Measurements from ENCODE around the gene DNAH12.
"Not testable (repeated sequence)": the region's sequence is repeated elsewhere in the genome, so short reads cannot be mapped to it uniquely, and the experiment has no call there.

DNAH12 gene

GRCh38 chr3:57444469-57444868 lies 99.7 kb downstream of the DNAH12 start:
- H3K36me3 ChIP-seq (replicated peaks; ENCODE audit: low read depth, low read length): no peaks in the 10 kb centered on the region
- no peak overlapping the region for H3K9ac ChIP-seq (ENCODE audit: low read length)
- no peak overlapping the region for H3K27ac ChIP-seq (ENCODE audit: low read length)

DNA sequence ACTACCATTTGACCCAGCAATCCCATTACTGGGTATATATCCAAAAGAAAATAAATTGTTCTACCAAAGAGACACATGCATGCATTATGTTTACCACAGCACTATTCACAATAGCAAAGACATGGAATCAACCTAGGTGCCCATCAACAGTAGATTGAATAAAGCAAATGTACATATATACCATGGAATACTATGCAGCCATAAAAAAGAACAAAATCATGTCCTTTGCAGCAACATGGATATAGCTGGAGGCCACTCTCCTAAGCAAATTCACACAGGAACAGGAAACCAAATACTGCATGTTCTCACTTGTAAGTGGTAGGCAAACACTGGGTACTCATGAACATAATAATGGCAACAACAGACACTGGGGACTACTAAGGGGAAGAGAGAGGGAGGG lies 104.0 kb downstream of the DNAH12 start:
- H3K4me3 ChIP-seq (ENCODE audit: low read length); H3K27ac ChIP-seq (ENCODE audit: low read length); H4K20me1 ChIP-seq (ENCODE audit: insufficient read depth, low read length); H3K36me3 ChIP-seq (replicated peaks; ENCODE audit: low read depth, low read length); H3K4me1 ChIP-seq (ENCODE audit: low read length); H3K9me3 ChIP-seq (ENCODE audit: insufficient read depth, low read length); H3K79me2 ChIP-seq (ENCODE audit: low read length); H2AFZ ChIP-seq (ENCODE audit: low read depth, low read length); H3K9ac ChIP-seq (ENCODE audit: low read length); H3K4me2 ChIP-seq (ENCODE audit: low read length): not testable (repeated sequence)
- H3K27me3 ChIP-seq (ENCODE audit: low read depth, low read length): 0 out of 2 replicates have a peak, but pooled peaks cover 12% of the 10 kb centered on the region

More at GRCh38 chr3:57444469-57444868, 99.7 kb downstream of the DNAH12 start:
- Histone ChIP-seq H3K4me3 (ENCODE audit: low read length) (no peak overlapping the region), H3K9me3 (ENCODE audit: insufficient read depth, low read length) (no peaks in the 10 kb centered on the region), H3K4me2 (ENCODE audit: low read length) (no peak overlapping the region), H2AFZ (ENCODE audit: low read depth, low read length) (no peak overlapping the region), H3K79me2 (ENCODE audit: low read length) (no peaks in the 10 kb centered on the region), H3K4me1 (ENCODE audit: low read length) (no peaks in the 10 kb centered on the region), H4K20me1 (ENCODE audit: insufficient read depth, low read length) (no peaks in the 10 kb centered on the region), H3K27me3 (ENCODE audit: low read depth, low read length) (peaks cover 11% of the 10 kb centered on the region; the same call in 1 of the 2 replicates)
- TF ChIP-seq CTCF (IDR thresholded peaks at IDR 0.05; ENCODE audit: low read depth, low read length) (no peak), EZH2phosphoT487 (IDR thresholded peaks at IDR 0.05; ENCODE audit: low read depth) (no peak)

DNA sequence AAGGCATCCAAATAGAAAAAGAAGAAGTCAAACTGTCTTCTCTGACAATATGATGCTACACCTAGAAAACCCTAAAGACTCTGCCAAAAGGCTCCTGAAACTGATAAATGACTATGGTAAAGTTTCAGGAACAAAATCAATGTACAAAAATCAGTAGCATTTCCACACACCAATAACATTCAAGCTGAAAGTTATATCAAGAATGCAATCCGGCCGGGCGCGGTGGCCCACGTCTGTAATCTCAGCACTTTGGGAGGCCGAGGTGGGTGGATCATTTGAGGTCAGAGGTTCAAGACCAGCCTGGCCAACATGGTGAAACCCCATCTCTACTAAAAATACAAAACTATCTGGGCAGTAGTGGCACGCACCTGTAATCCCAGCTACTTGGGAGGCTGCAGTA lies 105.7 kb downstream of the DNAH12 start:
- H3K27ac ChIP-seq (ENCODE audit: low read length); H3K4me1 ChIP-seq (ENCODE audit: low read length); H3K79me2 ChIP-seq (ENCODE audit: low read length); H3K9me3 ChIP-seq (ENCODE audit: insufficient read depth, low read length); H3K4me2 ChIP-seq (ENCODE audit: low read length); H3K36me3 ChIP-seq (replicated peaks; ENCODE audit: low read depth, low read length); H3K9ac ChIP-seq (ENCODE audit: low read length); H3K4me3 ChIP-seq (ENCODE audit: low read length); H2AFZ ChIP-seq (ENCODE audit: low read depth, low read length); H4K20me1 ChIP-seq (ENCODE audit: insufficient read depth, low read length): not testable (repeated sequence)
- 0 out of 2 replicates have a peak, but pooled peaks cover 12% of the 10 kb centered on the region for H3K27me3 ChIP-seq (ENCODE audit: low read depth, low read length)

- no peaks in the 10 kb centered on the region for H3K9me3 ChIP-seq (ENCODE audit: insufficient read depth, low read length)
- H3K4me3 ChIP-seq (ENCODE audit: low read length): no peak overlapping the region
- no peaks in the 10 kb centered on the region for H3K79me2 ChIP-seq (ENCODE audit: low read length)
- no peaks in the 10 kb centered on the region for H4K20me1 ChIP-seq (ENCODE audit: insufficient read depth, low read length)
- 0 out of 2 replicates have a peak, but pooled peaks cover 6% of the 10 kb centered on the region for H3K27me3 ChIP-seq (ENCODE audit: low read depth, low read length)
- no peak for TF ChIP-seq EZH2phosphoT487 (IDR thresholded peaks at IDR 0.05; ENCODE audit: low read depth)
- TF ChIP-seq CTCF (IDR thresholded peaks at IDR 0.05; ENCODE audit: low read depth, low read length): no peak
- no peak overlapping the region for H3K9ac ChIP-seq (ENCODE audit: low read length)
- no peaks in the 10 kb centered on the region for H3K36me3 ChIP-seq (replicated peaks; ENCODE audit: low read depth, low read length)
- H2AFZ ChIP-seq (ENCODE audit: low read depth, low read length): no peak overlapping the region
- no peak overlapping the region for H3K4me2 ChIP-seq (ENCODE audit: low read length)
- no peak overlapping the region for H3K27ac ChIP-seq (ENCODE audit: low read length)
- H3K4me1 ChIP-seq (ENCODE audit: low read length): no peaks in the 10 kb centered on the region
Observed at GRCh38 chr3:57436195-57436761, 107.9 kb downstream of the DNAH12 start.

- H3K4me2 ChIP-seq (ENCODE audit: low read length): no peak overlapping the region
- no peaks in the 10 kb centered on the region for H4K20me1 ChIP-seq (ENCODE audit: insufficient read depth, low read length)
- H3K27ac ChIP-seq (ENCODE audit: low read length): no peak overlapping the region
- no peaks in the 10 kb centered on the region for H3K79me2 ChIP-seq (ENCODE audit: low read length)
- TF ChIP-seq EZH2phosphoT487 (IDR thresholded peaks at IDR 0.05; ENCODE audit: low read depth) (no peak), CTCF (IDR thresholded peaks at IDR 0.05; ENCODE audit: low read depth, low read length) (peak; percentile 53)
- no peak overlapping the region for H3K9ac ChIP-seq (ENCODE audit: low read length)
- no peaks in the 10 kb centered on the region for H3K4me1 ChIP-seq (ENCODE audit: low read length)
- H3K27me3 ChIP-seq (ENCODE audit: low read depth, low read length): no peaks in the 10 kb centered on the region
- no peaks in the 10 kb centered on the region for H3K36me3 ChIP-seq (replicated peaks; ENCODE audit: low read depth, low read length)
- no peaks in the 10 kb centered on the region for H3K9me3 ChIP-seq (ENCODE audit: insufficient read depth, low read length)
- no peak overlapping the region for H3K4me3 ChIP-seq (ENCODE audit: low read length)
- no peak overlapping the region for H2AFZ ChIP-seq (ENCODE audit: low read depth, low read length)
Observed at GRCh38 chr3:57434041-57434440, 110.1 kb downstream of the DNAH12 start.
